Endothelial cell of umbilical vein (primary cell): Measurements from ENCODE around the gene EML4. TPM values are rescaled to one million over a fixed set of nuclear protein-coding genes. Genes with fewer than 3 reads are reported as not detected.
"Not testable (repeated sequence)": the region's sequence is repeated elsewhere in the genome, so short reads cannot be mapped to it uniquely, and the experiment has no call there.

Experiments used
- BruUV-seq: library from RNA; stranded (reverse); fragments of 400-500 nt; replicated peaks from 2 replicates; lab custom pipeline; 2021; lab: Mats Ljungman, UMichigan
- CTCF ChIA-PET: fragments of 300-600, 350-600 bp; sonication (Branson Sonifier 250); formaldehyde crosslinking; loops from one replicate; lab custom pipeline; 2021; ENCODE audit warnings: antibody characterized with exemption, inconsistent platforms; lab: Charles Lee
- POLR2A ChIA-PET: fragments of 300-600, 350-600 bp; sonication (Branson Sonifier 250); formaldehyde crosslinking; loops from one replicate; lab custom pipeline; 2021; ENCODE audit warnings: antibody characterized with exemption, inconsistent platforms; lab: Charles Lee
- DNase-seq: peaks from one replicate; pipeline ENCODE4 v3.0.0-alpha.2; 2011; ENCODE audit warnings: low read depth, low spot score
- FAIRE-seq: peaks from 2 replicates; lab custom pipeline; 2011; peaks lifted over from hg19 to GRCh38; lab: Jason Lieb, UNC
- H2AFZ ChIP-seq: 2 replicates; pipeline ENCODE4 v1.6.0; 2012; ENCODE audit warnings: low read depth, low read length, control low read depth, inconsistent platforms
- H3K27ac ChIP-seq: 2 replicates; pipeline ENCODE4 v1.5.1; 2011; ENCODE audit warnings: low read depth, mild to moderate bottlenecking, control low read depth, low read length, moderate library complexity; ENCODE audit not compliant: insufficient read depth
- H3K27me3 ChIP-seq, 2 experiments: 2 replicates each; pipeline versions ENCODE4 v1.6.0 to v1.6.1; 2011; ENCODE audit warnings: low read length in 2 of 2, mixed read lengths in 1 of 2; ENCODE audit not compliant: control insufficient read depth in 2 of 2, insufficient read depth in 2 of 2
- H3K36me3 ChIP-seq, 2 experiments: 2 replicates in 1 of 2; 3 replicates in 1 of 2; pipeline ENCODE4 v1.5.1; 2011; ENCODE audit warnings: low read length in 2 of 2, mild to moderate bottlenecking in 1 of 2, moderate library complexity in 1 of 2; ENCODE audit not compliant: control insufficient read depth in 2 of 2, insufficient read depth in 2 of 2; ENCODE audit errors: extremely low read depth in 1 of 2
- H3K4me1 ChIP-seq: 3 replicates; pipeline ENCODE4 v1.5.1; 2011; ENCODE audit warnings: mild to moderate bottlenecking, low read length; ENCODE audit not compliant: control insufficient read depth, insufficient read depth; ENCODE audit errors: extremely low read depth
- H3K4me2 ChIP-seq: 2 replicates; pipeline ENCODE4 v1.6.1; 2011; ENCODE audit warnings: low read length, control low read depth, mixed read lengths; ENCODE audit not compliant: insufficient read depth
- H3K4me3 ChIP-seq, 3 experiments: fragments of 200-600 bp in 1 of 3; sonication (generic), shearing (Covaris generic) in 1 of 3; replicated peaks in 1 of 3; 2 replicates each; pipeline ENCODE4 v1.5.1; 2011 to 2016; ENCODE audit warnings: control low read depth in 3 of 3, low read length in 3 of 3, mild to moderate bottlenecking in 2 of 3, inconsistent platforms in 1 of 3, low read depth in 1 of 3, moderate library complexity in 1 of 3; ENCODE audit not compliant: insufficient read depth in 1 of 3
- H3K79me2 ChIP-seq: 2 replicates; pipeline ENCODE4 v1.6.0; 2012; ENCODE audit warnings: low read length, inconsistent platforms; ENCODE audit not compliant: control insufficient read depth, insufficient read depth
- H3K9ac ChIP-seq: replicated peaks from 2 replicates; pipeline ENCODE3; 2011; ENCODE audit warnings: low read length, control low read depth; ENCODE audit not compliant: insufficient read depth; ENCODE audit errors: extremely low read depth
- H3K9me1 ChIP-seq: replicated peaks from 3 replicates; pipeline ENCODE4 v1.6.0; 2011; ENCODE audit warnings: mild to moderate bottlenecking, low read length; ENCODE audit not compliant: control insufficient read depth, insufficient read depth; ENCODE audit errors: extremely low read depth
- H3K9me3 ChIP-seq: replicated peaks from 2 replicates; pipeline ENCODE4 v1.5.1; 2012; ENCODE audit warnings: low read length, inconsistent platforms; ENCODE audit not compliant: control insufficient read depth, insufficient read depth
- H4K20me1 ChIP-seq: replicated peaks from 2 replicates; pipeline ENCODE3; 2011; ENCODE audit warnings: mild to moderate bottlenecking, low read length; ENCODE audit not compliant: control insufficient read depth, insufficient read depth; ENCODE audit errors: extremely low read depth
- CTCF ChIP-seq, 2 donors: IDR thresholded peaks; 1 replicate in 1 of 2; 2 replicates in 1 of 2; pipeline ENCODE4 v1.5.1; 2011; ENCODE audit warnings: low read length in 2 of 2, mild to moderate bottlenecking in 2 of 2, moderate library complexity in 2 of 2, control low read depth in 1 of 2, inconsistent platforms in 1 of 2, low read depth in 1 of 2; ENCODE audit not compliant: insufficient read depth in 1 of 2; ENCODE audit errors: extremely low read depth in 1 of 2
- EZH2 ChIP-seq: IDR thresholded peaks from 2 replicates; pipeline ENCODE4 v1.6.1; 2012; ENCODE audit warnings: borderline replicate concordance, low read depth, mild to moderate bottlenecking, moderate library complexity, low read length, inconsistent platforms; ENCODE audit not compliant: severe bottlenecking
- FOS ChIP-seq: IDR thresholded peaks from 2 replicates; pipeline ENCODE4 v1.6.1; 2011; ENCODE audit warnings: mild to moderate bottlenecking, low read length, moderate library complexity, borderline replicate concordance; ENCODE audit not compliant: insufficient read depth
- GATA2 ChIP-seq: IDR thresholded peaks from 2 replicates; pipeline ENCODE4 v1.7.0; 2011; ENCODE audit warnings: low read depth, mild to moderate bottlenecking, moderate library complexity, mixed read lengths, low read length; ENCODE audit not compliant: insufficient read length, insufficient read depth
- JUN ChIP-seq: IDR thresholded peaks from 2 replicates; pipeline ENCODE4 v1.6.1; 2011; ENCODE audit warnings: borderline replicate concordance, low read depth; ENCODE audit not compliant: insufficient read length, insufficient read depth
- MAX ChIP-seq: IDR thresholded peaks from 2 replicates; pipeline ENCODE4 v1.6.1; 2011; ENCODE audit not compliant: insufficient read depth, insufficient read length
- MYC ChIP-seq: IDR thresholded peaks from one replicate; pipeline ENCODE4 v1.6.1; 2011; ENCODE audit warnings: mild to moderate bottlenecking, low read depth, low read length
- POLR2A ChIP-seq: IDR thresholded peaks from 2 replicates; pipeline ENCODE4 v1.6.1; 2012; ENCODE audit warnings: low read depth, mild to moderate bottlenecking, control low read depth, low read length
- POLR2AphosphoS5 ChIP-seq: IDR thresholded peaks from 2 replicates; pipeline ENCODE4 v1.6.1; 2012; ENCODE audit warnings: low read depth, mild to moderate bottlenecking, control low read depth, low read length, moderate library complexity; ENCODE audit not compliant: insufficient read depth
- dilution Hi-C: fragments of 300-500 bp; cut with MboI; formaldehyde crosslinking; loops from one replicate; pipeline ENCODE4 v1.15.0; 2019; ENCODE audit warnings: low sequenced_read_pairs; ENCODE audit not compliant: extremely low pct_ligation_motif_present
- intact Hi-C: fragments of 100-400 bp; cut with micrococcal nuclease; formaldehyde crosslinking; loops from one replicate; pipeline ENCODE4 v1.10.0; 2022
- polyA plus RNA-seq, 4 experiments: library from polyadenylated mRNA; depleted of rRNA in 3 of 4; stranded (reverse) in 3 of 4; unstranded in 1 of 4; fragments of >200 nt; gene quantifications; 2 replicates each; pipeline versions ENCODE4 v1.2.1 to v1.2.3, GENCODE V29; 2011 to 2012; ENCODE audit warnings: missing spikeins in 1 of 4
- total RNA-seq: library from RNA; stranded (reverse); gene quantifications from 2 replicates; pipeline ENCODE4 v1.2.3, GENCODE V29; 2021

The EML4 gene
- total and polyA plus RNA-seq, 2 donors (not counting 3 experiments of a cell fraction or from before 2014, with no cell fraction given): 13.3 to 32.0 TPM

DNA sequence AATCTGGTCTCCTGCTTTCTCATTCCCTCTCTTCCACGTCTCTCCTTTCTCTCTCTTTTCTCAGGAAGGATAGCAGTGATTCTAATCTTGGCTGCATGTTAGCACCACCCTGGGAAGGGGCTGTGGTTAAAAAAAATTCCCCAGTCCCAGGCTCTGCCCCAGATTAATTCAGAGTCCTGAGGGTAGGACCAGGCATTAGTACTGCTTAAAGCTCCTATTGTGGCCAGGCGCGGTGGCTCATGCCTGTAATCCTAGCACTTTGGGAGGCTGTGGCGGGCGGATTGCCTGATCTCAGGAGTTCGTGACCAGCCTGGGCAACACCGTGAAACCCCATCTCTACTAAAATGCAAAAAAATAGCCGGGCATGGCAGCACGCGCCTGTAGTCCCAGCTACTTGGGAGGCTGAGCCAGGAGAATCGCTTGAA is 35.4 kb upstream of the EML4 start:
- H3K36me3 ChIP-seq: no peaks in the 10 kb centered on the region
- ChIA-PET CTCF (interaction anchor here (1.2 to 2.4 kb wide), 5 partner anchors 8 to 195 kb away, joined by 5 to 23 read pairs (median 5); no protein-coding TSS in a partner anchor), POLR2A (interaction anchor here (1.3 kb wide), 1 partner anchor 8 kb away, joined by 9 read pairs; no protein-coding TSS in a partner anchor)
- no peaks in the 10 kb centered on the region for H4K20me1 ChIP-seq
- intact Hi-C loops (loop anchor here (1.0 to 5.0 kb wide), 5 partner anchors 9 to 34 kb away; partner anchors contain the start of gene EML4), dilution Hi-C loops (no loop called here)
- no TSS peak for BruUV-seq
- FAIRE-seq (no peak), DNase-seq (no peak)
- TF ChIP-seq GATA2 (no peak), POLR2A (no peak), JUN (no peak), FOS (no peak), MYC (no peak), MAX (no peak), CTCF (IDR thresholded peaks at IDR 0.05; ENCODE audit: extremely low read depth in 1 of 2, insufficient read depth in 1 of 2, low read depth in 1 of 2, low read length in 2 of 2) (no peak), POLR2AphosphoS5 (no peak), EZH2 (no peak)
- no peaks in the 10 kb centered on the region for H3K79me2 ChIP-seq
- H3K9ac ChIP-seq: no peak overlapping the region
- no peaks in the 10 kb centered on the region for H3K27me3 ChIP-seq
- H2AFZ ChIP-seq: no peak overlapping the region
- H3K4me2 ChIP-seq: peak overlapping the region; percentile 5
- no peak overlapping the region for H3K4me3 ChIP-seq
- no peaks in the 10 kb centered on the region for H3K9me1 ChIP-seq
- no peaks in the 10 kb centered on the region for H3K9me3 ChIP-seq
- H3K4me1 ChIP-seq: peaks cover 38% of the 10 kb centered on the region
- no peak overlapping the region for H3K27ac ChIP-seq

- dilution Hi-C loops, POLR2A ChIA-PET, FAIRE-seq: not testable (repeated sequence)
These were observed 34.7 kb upstream of the EML4 start for GRCh38 chr2:42134401-42134932.

More at GRCh38 chr2:42134401-42134932, 34.7 kb upstream of the EML4 start:
- H3K9me1 ChIP-seq, H3K4me3 ChIP-seq, H3K79me2 ChIP-seq, H2AFZ ChIP-seq, H3K27ac ChIP-seq, H3K36me3 ChIP-seq, H3K9ac ChIP-seq, H4K20me1 ChIP-seq, BruUV-seq, H3K27me3 ChIP-seq, DNase-seq, CTCF ChIA-PET, H3K9me3 ChIP-seq, H3K4me2 ChIP-seq: not testable (repeated sequence)
- intact Hi-C loops: loop anchor here (5.0 kb wide), 1 partner anchor 33 kb away; the partner anchor contains the start of gene EML4
- H3K4me1 ChIP-seq: peaks cover 38% of the 10 kb centered on the region
